Gastroesophageal sphincter (tissue), 3 donors: ENCODE results near the gene TMEM134.

Source experiments
- POLR2A ChIP-seq, 2 donors: fragments of 450-650 bp; IDR thresholded peaks; one replicate each; pipeline ENCODE4 v1.6.1; 2017; ENCODE audit warnings: antibody characterized with exemption in 2 of 2, mild to moderate bottlenecking in 2 of 2, moderate library complexity in 1 of 2
- POLR2AphosphoS5 ChIP-seq: sonication (generic); formaldehyde crosslinking; IDR thresholded peaks from one replicate; pipeline ENCODE4 v1.6.1; 2017; ENCODE audit warnings: antibody characterized with exemption
- TF ChIP-seq, protein P1 (sequence below), 4 experiments: fragments of 200-600 bp in 2 of 4; fragments of 450-650 bp in 2 of 4; sonication (generic) in 1 of 4; IDR thresholded peaks; one replicate each; pipeline ENCODE4 v1.5.1; 2017 to 2019; ENCODE audit warnings: antibody characterized with exemption in 4 of 4, mild to moderate bottlenecking in 2 of 4, moderate library complexity in 2 of 4

GRCh38 chr11:67431346-67432249 lies 37.5 kb downstream of the TMEM134 start:
- TF ChIP-seq, protein P1, sequence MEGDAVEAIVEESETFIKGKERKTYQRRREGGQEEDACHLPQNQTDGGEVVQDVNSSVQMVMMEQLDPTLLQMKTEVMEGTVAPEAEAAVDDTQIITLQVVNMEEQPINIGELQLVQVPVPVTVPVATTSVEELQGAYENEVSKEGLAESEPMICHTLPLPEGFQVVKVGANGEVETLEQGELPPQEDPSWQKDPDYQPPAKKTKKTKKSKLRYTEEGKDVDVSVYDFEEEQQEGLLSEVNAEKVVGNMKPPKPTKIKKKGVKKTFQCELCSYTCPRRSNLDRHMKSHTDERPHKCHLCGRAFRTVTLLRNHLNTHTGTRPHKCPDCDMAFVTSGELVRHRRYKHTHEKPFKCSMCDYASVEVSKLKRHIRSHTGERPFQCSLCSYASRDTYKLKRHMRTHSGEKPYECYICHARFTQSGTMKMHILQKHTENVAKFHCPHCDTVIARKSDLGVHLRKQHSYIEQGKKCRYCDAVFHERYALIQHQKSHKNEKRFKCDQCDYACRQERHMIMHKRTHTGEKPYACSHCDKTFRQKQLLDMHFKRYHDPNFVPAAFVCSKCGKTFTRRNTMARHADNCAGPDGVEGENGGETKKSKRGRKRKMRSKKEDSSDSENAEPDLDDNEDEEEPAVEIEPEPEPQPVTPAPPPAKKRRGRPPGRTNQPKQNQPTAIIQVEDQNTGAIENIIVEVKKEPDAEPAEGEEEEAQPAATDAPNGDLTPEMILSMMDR (IDR thresholded peaks at IDR 0.05): no peak
- TF ChIP-seq POLR2A (IDR thresholded peaks at IDR 0.05): no peak
- no peak for TF ChIP-seq POLR2AphosphoS5
